Neutrophil (primary cell): ENCODE data around the gene EFNA1.
A peak's percentile ranks its signal among the peaks of the same experiment; 100 is the strongest.

Experiments
- H3K27ac ChIP-seq: fragments of 200-600 bp; sonication (generic); 2 replicates; pipeline ENCODE4 v1.5.1; 2016; ENCODE audit warnings: mild to moderate bottlenecking, moderate library complexity
- H3K27me3 ChIP-seq: fragments of 200-600 bp; sonication (generic); 2 replicates; pipeline ENCODE4 v1.6.0; 2016; ENCODE audit warnings: mild to moderate bottlenecking
- H3K36me3 ChIP-seq: fragments of 200-600 bp; sonication (generic); 2 replicates; pipeline ENCODE4 v1.5.1; 2017
- H3K4me1 ChIP-seq, 2 experiments: fragments of 200-600 bp in 1 of 2; sonication (generic) in 1 of 2; 1 replicate in 1 of 2; 2 replicates in 1 of 2; pipeline versions ENCODE4 v1.5.1 to v1.6.1; 2013 to 2016; ENCODE audit warnings: low read depth in 1 of 2, low read length in 1 of 2, mild to moderate bottlenecking in 1 of 2, moderate library complexity in 1 of 2; ENCODE audit not compliant: control insufficient read depth in 1 of 2, insufficient read depth in 1 of 2
- H3K4me3 ChIP-seq, 2 experiments: fragments of 200-600 bp in 1 of 2; sonication (generic) in 1 of 2; 1 replicate in 1 of 2; 2 replicates in 1 of 2; pipeline ENCODE4 v1.5.1; 2013 to 2016; ENCODE audit warnings: low read depth in 1 of 2, low read length in 1 of 2, mild to moderate bottlenecking in 1 of 2, moderate library complexity in 1 of 2
- H3K9me3 ChIP-seq: fragments of 200-600 bp; sonication (generic); 2 replicates; pipeline ENCODE4 v1.5.1; 2016
- TF ChIP-seq, protein P1 (sequence below): fragments of 200-600 bp; sonication (generic); IDR thresholded peaks from 2 replicates; pipeline ENCODE4 v1.5.1; 2016; ENCODE audit warnings: antibody characterized with exemption

Gene EFNA1

DNA sequence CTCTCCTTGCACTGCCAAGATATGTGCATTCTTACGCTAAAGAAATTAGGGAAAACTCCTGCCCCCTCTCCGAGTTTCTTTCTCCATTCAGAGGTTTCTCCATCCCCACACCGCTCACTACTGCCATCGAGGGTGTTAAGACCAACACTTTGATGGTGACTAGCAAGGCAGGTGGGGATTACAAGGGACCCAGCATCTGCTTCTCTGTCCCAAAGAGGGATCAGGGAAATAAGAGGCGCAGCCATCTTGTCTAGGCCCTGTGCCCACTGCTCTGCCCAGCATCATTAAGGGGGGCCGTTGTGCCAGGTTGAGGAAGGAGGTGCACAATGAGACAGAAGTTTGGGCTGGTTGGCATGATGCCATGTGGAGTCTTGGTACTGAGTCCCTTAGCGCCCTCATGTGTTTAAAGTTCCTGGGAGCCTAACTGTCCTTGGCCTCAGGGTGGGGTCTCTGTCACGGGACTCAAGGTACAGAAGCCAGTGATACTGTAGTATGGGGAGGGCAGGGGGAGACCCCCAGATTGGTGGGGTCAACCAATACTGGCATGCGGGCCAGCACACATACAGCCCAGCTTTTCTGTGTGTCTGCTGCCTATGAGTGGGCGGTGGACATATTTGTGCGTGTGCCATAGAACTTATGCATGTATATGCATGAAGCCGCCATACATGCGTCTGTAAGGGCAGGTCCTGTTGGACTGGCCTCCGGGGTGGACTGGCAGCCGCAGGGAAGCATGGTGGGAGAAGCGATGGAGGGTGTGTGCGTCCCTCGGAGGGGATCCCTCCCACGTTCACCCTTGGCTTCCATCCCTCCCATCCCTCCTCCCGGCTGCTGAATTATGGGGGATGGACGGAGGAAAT, 43.6 kb upstream of the EFNA1 start:
- H3K9me3 ChIP-seq: no peaks in the 10 kb centered on the region
- H3K27me3 ChIP-seq: peaks cover 55% of the 10 kb centered on the region
- no peaks in the 10 kb centered on the region for H3K36me3 ChIP-seq
- H3K4me1 ChIP-seq: peaks cover 54 to 65% of the 10 kb centered on the region in 2 experiments
- TF ChIP-seq, protein P1, sequence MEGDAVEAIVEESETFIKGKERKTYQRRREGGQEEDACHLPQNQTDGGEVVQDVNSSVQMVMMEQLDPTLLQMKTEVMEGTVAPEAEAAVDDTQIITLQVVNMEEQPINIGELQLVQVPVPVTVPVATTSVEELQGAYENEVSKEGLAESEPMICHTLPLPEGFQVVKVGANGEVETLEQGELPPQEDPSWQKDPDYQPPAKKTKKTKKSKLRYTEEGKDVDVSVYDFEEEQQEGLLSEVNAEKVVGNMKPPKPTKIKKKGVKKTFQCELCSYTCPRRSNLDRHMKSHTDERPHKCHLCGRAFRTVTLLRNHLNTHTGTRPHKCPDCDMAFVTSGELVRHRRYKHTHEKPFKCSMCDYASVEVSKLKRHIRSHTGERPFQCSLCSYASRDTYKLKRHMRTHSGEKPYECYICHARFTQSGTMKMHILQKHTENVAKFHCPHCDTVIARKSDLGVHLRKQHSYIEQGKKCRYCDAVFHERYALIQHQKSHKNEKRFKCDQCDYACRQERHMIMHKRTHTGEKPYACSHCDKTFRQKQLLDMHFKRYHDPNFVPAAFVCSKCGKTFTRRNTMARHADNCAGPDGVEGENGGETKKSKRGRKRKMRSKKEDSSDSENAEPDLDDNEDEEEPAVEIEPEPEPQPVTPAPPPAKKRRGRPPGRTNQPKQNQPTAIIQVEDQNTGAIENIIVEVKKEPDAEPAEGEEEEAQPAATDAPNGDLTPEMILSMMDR: no peak
- H3K4me3 ChIP-seq: peak overlapping the region; percentile 75 to 90
- H3K27ac ChIP-seq: peak overlapping the region; percentile 85

DNA sequence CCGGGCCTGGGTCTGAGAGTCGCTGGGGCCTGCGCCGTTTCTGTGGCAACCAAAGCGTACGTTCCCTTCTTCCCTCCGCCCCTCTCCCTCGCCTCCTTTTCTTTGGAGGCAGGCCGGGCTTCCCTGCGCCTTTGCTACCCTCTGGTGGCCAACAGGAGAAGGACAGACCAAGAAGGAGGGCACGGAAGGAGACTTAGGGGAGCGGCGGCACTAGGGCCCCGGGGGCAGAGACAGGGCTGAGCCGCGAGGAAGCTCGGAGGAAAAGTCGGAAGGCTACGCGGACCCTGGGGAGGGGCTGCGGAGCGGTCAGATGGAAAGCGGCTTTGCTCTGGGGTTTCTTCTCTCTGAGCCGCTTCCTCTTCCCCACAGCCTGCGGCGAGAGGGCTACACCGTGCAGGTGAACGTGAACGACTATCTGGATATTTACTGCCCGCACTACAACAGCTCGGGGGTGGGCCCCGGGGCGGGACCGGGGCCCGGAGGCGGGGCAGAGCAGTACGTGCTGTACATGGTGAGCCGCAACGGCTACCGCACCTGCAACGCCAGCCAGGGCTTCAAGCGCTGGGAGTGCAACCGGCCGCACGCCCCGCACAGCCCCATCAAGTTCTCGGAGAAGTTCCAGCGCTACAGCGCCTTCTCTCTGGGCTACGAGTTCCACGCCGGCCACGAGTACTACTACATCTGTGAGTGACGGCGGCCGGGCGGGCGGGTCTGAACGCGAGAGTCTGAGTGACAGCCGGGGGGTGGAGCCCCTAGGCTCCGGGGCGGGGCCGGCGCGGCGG, 42.8 kb upstream of the EFNA1 start:
- H3K4me1 ChIP-seq: peaks cover 48 to 57% of the 10 kb centered on the region in 2 experiments
- peaks cover 47% of the 10 kb centered on the region for H3K27me3 ChIP-seq
- TF ChIP-seq, protein P1: peak; percentile 96

DNA sequence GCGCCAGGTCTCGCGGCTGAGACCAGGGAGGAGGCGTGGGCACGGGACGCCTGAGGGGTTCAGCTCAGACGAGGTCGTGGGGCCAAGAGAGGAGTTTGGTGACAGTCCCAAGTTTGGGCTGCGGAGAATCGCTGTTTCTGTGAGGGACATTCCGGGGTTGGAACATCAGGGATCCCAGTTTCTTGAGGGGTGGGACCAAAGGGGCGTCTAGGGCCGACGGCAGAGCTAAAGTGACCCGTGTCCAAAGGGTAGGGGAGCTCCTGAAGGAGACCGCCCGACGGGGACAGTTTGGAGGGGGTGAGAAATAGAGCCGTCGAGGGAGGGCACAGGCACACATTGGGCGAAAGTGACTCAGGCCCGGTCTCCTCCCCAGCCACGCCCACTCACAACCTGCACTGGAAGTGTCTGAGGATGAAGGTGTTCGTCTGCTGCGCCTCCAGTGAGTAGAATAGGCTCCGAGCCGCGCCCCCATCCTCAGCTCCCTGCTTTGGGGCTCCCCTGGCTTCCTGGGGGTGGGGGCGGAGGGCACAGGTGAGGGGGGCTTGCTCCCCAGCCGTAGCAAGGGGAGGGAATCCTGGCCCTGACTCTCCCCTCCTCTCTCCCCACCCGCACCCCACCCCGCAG, 42.1 kb upstream of the EFNA1 start:
- Histone ChIP-seq H3K4me1 (peaks cover 46 to 50% of the 10 kb centered on the region in 2 experiments), H3K27ac (peak overlapping the region; percentile 85)

More for the DNA sequence above, 42.8 kb upstream of the EFNA1 start:
- H3K36me3 ChIP-seq: no peaks in the 10 kb centered on the region
- peak overlapping the region; percentile 85 for H3K27ac ChIP-seq
- peak overlapping the region; percentile 75 to 90 for H3K4me3 ChIP-seq
- no peaks in the 10 kb centered on the region for H3K9me3 ChIP-seq

DNA sequence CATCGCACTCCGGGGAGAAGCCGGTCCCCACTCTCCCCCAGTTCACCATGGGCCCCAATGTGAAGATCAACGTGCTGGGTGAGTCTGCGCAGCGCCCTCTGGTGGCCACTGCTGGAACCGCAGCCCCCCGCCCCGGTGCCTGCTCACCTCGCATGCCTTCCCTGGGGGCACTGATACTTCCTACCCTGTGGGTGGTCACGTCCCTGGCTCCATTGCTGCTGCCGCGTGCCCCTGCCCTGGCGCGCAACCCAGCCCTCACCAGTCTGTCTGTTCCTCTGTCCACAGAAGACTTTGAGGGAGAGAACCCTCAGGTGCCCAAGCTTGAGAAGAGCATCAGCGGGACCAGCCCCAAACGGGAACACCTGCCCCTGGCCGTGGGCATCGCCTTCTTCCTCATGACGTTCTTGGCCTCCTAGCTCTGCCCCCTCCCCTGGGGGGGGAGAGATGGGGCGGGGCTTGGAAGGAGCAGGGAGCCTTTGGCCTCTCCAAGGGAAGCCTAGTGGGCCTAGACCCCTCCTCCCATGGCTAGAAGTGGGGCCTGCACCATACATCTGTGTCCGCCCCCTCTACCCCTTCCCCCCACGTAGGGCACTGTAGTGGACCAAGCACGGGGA, 41.4 kb upstream of the EFNA1 start:
- Histone ChIP-seq H3K27me3 (peaks cover 33% of the 10 kb centered on the region), H3K9me3 (no peaks in the 10 kb centered on the region), H3K27ac (no peak overlapping the region), H3K4me3 (peak overlapping the region; percentile 75 to 90), H3K4me1 (peaks cover 40 to 44% of the 10 kb centered on the region in 2 experiments), H3K36me3 (no peaks in the 10 kb centered on the region)
- TF ChIP-seq, protein P1: peak; percentile 96

More for the DNA sequence above, 42.1 kb upstream of the EFNA1 start:
- Histone ChIP-seq H3K36me3 (no peaks in the 10 kb centered on the region), H3K9me3 (no peaks in the 10 kb centered on the region), H3K4me3 (peak overlapping the region; percentile 75 to 90), H3K27me3 (peaks cover 40% of the 10 kb centered on the region)
- TF ChIP-seq, protein P1: no peak
